SU-DHL-6 (cell line): Measurements from ENCODE around the gene PTK6.

Source experiments
- H2AFZ ChIP-seq: fragments of 200-600 bp; sonication (generic); 2 replicates; pipeline ENCODE4 v1.6.1; 2014; ENCODE audit warnings: low read depth, mild to moderate bottlenecking, moderate library complexity, mixed read lengths, antibody characterized with exemption, low read length; ENCODE audit not compliant: severe bottlenecking
- H3F3A ChIP-seq: fragments of 200-600 bp; shearing (Covaris generic); 2 replicates; pipeline ENCODE4 v1.6.0; 2016; ENCODE audit warnings: antibody characterized with exemption, mild to moderate bottlenecking; ENCODE audit not compliant: insufficient read depth
- H3K27ac ChIP-seq: fragments of 200-600 bp; sonication (generic); 2 replicates; pipeline ENCODE4 v1.5.1; 2016; ENCODE audit warnings: low read depth, mild to moderate bottlenecking, low read length, moderate library complexity, mixed read lengths
- H3K27me3 ChIP-seq: fragments of 200-600 bp; sonication (generic), shearing (Covaris generic); 2 replicates; pipeline ENCODE4 v1.6.0; 2014; ENCODE audit warnings: mild to moderate bottlenecking, low read length
- H3K36me3 ChIP-seq: fragments of 200-600 bp; sonication (generic); 2 replicates; pipeline ENCODE4 v1.6.1; 2014; ENCODE audit warnings: mild to moderate bottlenecking, low read length, mixed read lengths
- H3K4me2 ChIP-seq: fragments of 300-600, 200-600 bp; shearing (Covaris generic), sonication (generic); 2 replicates; pipeline ENCODE4 v1.6.0; 2014; ENCODE audit warnings: low read length, low read depth, mild to moderate bottlenecking; ENCODE audit not compliant: poor library complexity, severe bottlenecking
- H3K4me3 ChIP-seq: fragments of 200-600 bp; sonication (generic); 2 replicates; pipeline ENCODE4 v1.5.1; 2014; ENCODE audit warnings: antibody characterized with exemption, low read length, mild to moderate bottlenecking, mixed read lengths; ENCODE audit not compliant: insufficient read depth, poor library complexity, severe bottlenecking
- H3K79me2 ChIP-seq: fragments of 200-600 bp; sonication (generic); 2 replicates; pipeline ENCODE4 v1.6.1; 2014; ENCODE audit warnings: mild to moderate bottlenecking, low read length, moderate library complexity; ENCODE audit not compliant: insufficient read depth
- H3K9ac ChIP-seq: fragments of 200-600 bp; sonication (generic); 2 replicates; pipeline ENCODE4 v1.7.0; 2014; ENCODE audit warnings: mild to moderate bottlenecking, low read length
- H3K9me2 ChIP-seq: fragments of 200-600 bp; sonication (generic); replicated peaks from 2 replicates; pipeline ENCODE4 v1.6.1; 2014; ENCODE audit warnings: low read length; ENCODE audit not compliant: insufficient read depth
- H3K9me3 ChIP-seq: fragments of 200-600 bp; sonication (generic); 2 replicates; pipeline ENCODE4 v1.6.1; 2014; ENCODE audit warnings: low read length, mixed read lengths; ENCODE audit not compliant: insufficient read depth
- H4K20me1 ChIP-seq: fragments of 200-600 bp; sonication (generic); 2 replicates; pipeline ENCODE4 v1.6.1; 2014; ENCODE audit warnings: low read depth, mild to moderate bottlenecking, antibody characterized with exemption, low read length, moderate library complexity, mixed read lengths
- EZH2phosphoT487 ChIP-seq: fragments of 200-600 bp; sonication (generic), shearing (Covaris generic); conservative IDR thresholded peaks from 2 replicates; pipeline ENCODE4 v1.6.1; 2018; ENCODE audit warnings: mild to moderate bottlenecking, antibody characterized with exemption, low read length, moderate library complexity, mixed read lengths
- TF ChIP-seq, protein P1 (sequence below): fragments of 200-600 bp; sonication (generic); IDR thresholded peaks from one replicate; pipeline ENCODE4 v1.5.1; 2017; ENCODE audit warnings: antibody characterized with exemption, mild to moderate bottlenecking, low read length, moderate library complexity; ENCODE audit not compliant: insufficient read depth, poor library complexity, severe bottlenecking

Gene PTK6

DNA sequence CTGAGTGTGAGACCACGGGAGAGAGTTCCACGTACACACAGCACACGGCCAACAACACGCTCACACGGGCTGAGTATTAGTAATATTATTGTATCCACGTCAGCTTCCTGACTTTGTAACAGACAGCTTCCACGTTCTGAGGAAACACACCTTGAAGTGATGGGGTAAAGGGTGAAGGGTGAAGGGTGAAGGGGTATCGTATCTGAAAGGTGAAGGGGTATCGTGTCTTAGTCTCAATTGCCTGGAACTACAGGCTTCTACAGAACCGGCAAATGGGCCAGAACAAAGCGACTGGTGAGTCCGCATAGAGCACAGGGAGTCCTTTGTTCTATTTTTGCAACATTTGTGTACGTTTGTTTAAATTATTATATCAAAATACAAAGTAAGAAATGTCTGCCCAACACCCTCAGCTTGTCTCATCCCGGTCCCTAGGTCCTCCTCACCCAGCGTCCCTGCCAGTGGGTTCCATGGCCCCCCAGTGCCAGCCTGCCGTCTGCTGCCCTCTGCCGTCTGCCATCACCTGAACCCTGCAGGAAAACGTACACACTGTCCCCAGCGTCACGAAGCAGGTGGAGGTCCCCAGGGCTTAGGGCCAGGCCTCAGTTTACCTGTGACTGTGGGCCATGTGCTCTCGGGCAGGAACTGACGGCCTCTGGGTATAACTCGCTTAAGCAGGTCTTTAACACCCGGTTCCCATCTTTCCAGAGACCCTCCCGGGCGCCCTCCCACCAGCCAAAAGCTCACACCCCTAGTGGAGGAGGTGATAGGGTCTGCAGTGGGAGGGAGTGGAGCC lies 41.2 kb upstream of the PTK6 start:
- no peak overlapping the region for H3K9ac ChIP-seq
- no peaks in the 10 kb centered on the region for H3K27me3 ChIP-seq
- no peak overlapping the region for H3K27ac ChIP-seq

DNA sequence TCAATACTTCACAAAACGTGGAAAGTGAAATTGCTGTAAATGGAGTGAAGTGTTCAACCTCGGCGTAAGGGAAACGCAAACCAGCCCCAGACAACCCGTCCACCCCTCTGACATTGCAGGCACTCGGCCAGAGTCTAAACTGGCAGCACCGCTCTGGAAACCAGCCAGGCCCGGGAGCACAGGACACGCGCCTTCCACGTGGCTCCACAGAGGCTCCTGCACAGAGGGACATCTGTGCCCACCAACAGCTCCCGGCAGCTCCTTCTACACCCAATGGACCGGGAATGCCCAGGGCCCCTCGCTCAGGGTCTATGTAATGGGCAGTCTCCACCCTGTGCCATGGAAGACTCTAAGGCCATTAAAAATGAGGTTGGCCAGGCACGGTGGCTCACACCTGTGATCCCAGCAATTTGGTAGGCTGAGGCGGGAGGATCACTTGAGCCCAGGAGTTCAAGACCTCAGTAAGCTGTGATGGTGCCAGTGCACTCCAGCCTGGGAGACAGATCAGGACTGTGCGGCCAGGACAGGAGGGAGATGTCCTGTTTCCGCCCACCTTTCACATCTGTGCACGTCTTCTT lies 40.2 kb upstream of the PTK6 start:
- no peak overlapping the region for H3K4me3 ChIP-seq
- no peaks in the 10 kb centered on the region for H3K36me3 ChIP-seq
- no peaks in the 10 kb centered on the region for H3K9me3 ChIP-seq
- H3F3A ChIP-seq: no peaks in the 10 kb centered on the region
- no peak overlapping the region for H3K27ac ChIP-seq
- TF ChIP-seq, protein P1, sequence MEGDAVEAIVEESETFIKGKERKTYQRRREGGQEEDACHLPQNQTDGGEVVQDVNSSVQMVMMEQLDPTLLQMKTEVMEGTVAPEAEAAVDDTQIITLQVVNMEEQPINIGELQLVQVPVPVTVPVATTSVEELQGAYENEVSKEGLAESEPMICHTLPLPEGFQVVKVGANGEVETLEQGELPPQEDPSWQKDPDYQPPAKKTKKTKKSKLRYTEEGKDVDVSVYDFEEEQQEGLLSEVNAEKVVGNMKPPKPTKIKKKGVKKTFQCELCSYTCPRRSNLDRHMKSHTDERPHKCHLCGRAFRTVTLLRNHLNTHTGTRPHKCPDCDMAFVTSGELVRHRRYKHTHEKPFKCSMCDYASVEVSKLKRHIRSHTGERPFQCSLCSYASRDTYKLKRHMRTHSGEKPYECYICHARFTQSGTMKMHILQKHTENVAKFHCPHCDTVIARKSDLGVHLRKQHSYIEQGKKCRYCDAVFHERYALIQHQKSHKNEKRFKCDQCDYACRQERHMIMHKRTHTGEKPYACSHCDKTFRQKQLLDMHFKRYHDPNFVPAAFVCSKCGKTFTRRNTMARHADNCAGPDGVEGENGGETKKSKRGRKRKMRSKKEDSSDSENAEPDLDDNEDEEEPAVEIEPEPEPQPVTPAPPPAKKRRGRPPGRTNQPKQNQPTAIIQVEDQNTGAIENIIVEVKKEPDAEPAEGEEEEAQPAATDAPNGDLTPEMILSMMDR: no peak
- no peak for TF ChIP-seq EZH2phosphoT487
- H3K79me2 ChIP-seq: no peaks in the 10 kb centered on the region
- no peak overlapping the region for H2AFZ ChIP-seq
- H3K27me3 ChIP-seq: no peaks in the 10 kb centered on the region
- no peaks in the 10 kb centered on the region for H4K20me1 ChIP-seq
- H3K4me2 ChIP-seq: no peak overlapping the region
- H3K9me2 ChIP-seq: no peaks in the 10 kb centered on the region
- no peak overlapping the region for H3K9ac ChIP-seq

More for the DNA sequence above, 41.2 kb upstream of the PTK6 start:
- H3K9me2 ChIP-seq: no peaks in the 10 kb centered on the region
- no peaks in the 10 kb centered on the region for H3F3A ChIP-seq
- no peaks in the 10 kb centered on the region for H3K79me2 ChIP-seq
- no peaks in the 10 kb centered on the region for H3K36me3 ChIP-seq
- no peaks in the 10 kb centered on the region for H3K9me3 ChIP-seq
- no peak for TF ChIP-seq EZH2phosphoT487
- TF ChIP-seq, protein P1: peak; percentile 38
- H3K4me2 ChIP-seq: no peak overlapping the region
- H4K20me1 ChIP-seq: no peaks in the 10 kb centered on the region
- H3K4me3 ChIP-seq: no peak overlapping the region
- no peak overlapping the region for H2AFZ ChIP-seq

DNA sequence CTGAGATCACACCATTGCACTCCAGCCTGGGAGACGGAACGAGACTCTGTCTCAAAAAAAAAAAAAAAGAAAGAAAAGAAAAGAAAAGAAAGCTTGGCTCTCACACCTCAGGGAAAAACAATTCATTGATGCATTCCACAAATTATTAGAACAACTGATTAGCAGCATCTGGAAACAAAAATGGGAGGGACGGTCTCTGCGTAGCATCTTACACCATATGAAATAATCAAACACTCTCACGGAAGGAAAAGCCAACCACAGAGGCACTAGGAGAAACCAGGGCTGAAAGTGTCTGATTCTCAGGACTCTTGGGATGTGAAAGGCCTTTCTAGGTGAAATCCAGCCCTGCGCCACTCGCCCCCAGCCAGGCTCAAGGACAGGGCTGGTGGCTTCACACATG lies 39.1 kb upstream of the PTK6 start:
- H3K27ac ChIP-seq: no peak overlapping the region
- H3F3A ChIP-seq: no peaks in the 10 kb centered on the region
- no peaks in the 10 kb centered on the region for H3K27me3 ChIP-seq
- no peaks in the 10 kb centered on the region for H3K79me2 ChIP-seq
- no peak overlapping the region for H3K4me3 ChIP-seq
- TF ChIP-seq, protein P1: no peak
- no peak for TF ChIP-seq EZH2phosphoT487
- H4K20me1 ChIP-seq: no peaks in the 10 kb centered on the region
- no peak overlapping the region for H3K9ac ChIP-seq
- no peak overlapping the region for H2AFZ ChIP-seq
- H3K9me2 ChIP-seq: no peaks in the 10 kb centered on the region
- no peaks in the 10 kb centered on the region for H3K36me3 ChIP-seq
- no peak overlapping the region for H3K4me2 ChIP-seq
- H3K9me3 ChIP-seq: no peaks in the 10 kb centered on the region
